SK-N-MC (cell line): ENCODE measurements around the gene RORC.

ENCODE experiments used
- FOXP2 ChIP-seq: optimal IDR thresholded peaks from 2 replicates; pipeline ENCODE3; 2011; ENCODE audit warnings: mild to moderate bottlenecking, moderate library complexity; ENCODE audit not compliant: insufficient read depth; ENCODE audit errors: extremely low read length, control extremely low read depth
- POLR2AphosphoS5 ChIP-seq: IDR thresholded peaks from 2 replicates; pipeline ENCODE4 v1.6.1; 2012; ENCODE audit warnings: mild to moderate bottlenecking, low read depth, low read length, borderline replicate concordance

DNA sequence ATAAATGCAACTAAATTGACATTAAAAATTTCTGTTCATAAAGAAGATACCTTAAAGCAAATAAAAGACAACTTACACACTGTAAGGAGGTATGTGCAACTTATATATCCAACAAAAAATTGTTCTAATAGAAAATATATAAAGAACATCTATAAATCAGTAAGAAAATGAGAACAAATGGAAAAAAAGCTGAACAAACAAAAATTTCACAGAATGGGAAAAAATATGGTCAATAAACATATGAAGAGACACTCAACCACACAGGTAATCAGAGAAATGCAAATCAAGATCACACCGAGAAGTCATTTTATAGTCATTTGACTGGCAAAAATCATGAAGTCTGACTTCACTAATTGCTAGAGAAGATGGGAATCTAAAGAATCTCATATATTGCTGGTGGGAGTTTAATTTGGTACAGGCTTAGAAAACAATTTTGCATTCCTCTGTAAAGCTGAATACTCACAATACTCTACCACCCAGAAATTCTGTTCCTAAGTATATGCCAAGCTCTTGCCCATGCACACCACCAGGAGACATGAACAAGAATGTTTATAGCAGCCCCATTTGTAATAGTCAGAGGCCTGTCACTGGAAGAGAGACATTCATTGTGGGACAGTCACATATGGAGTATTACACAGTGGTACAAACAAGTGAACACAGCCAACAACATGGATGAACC lies 44.0 kb upstream of the RORC start:
- no peak for TF ChIP-seq FOXP2
- no peak for TF ChIP-seq POLR2AphosphoS5
